GM12892 (cell line): Measurements from ENCODE around the gene GHR.

Experiments
- POLR2A ChIP-seq: IDR thresholded peaks from 2 replicates; pipeline ENCODE4 v1.6.1; 2011; ENCODE audit warnings: low read depth, low read length, control low read depth
- POLR2AphosphoS5 ChIP-seq: IDR thresholded peaks from 2 replicates; pipeline ENCODE4 v1.6.1; 2011; ENCODE audit warnings: low read depth, low read length, control low read depth
- TAF1 ChIP-seq: IDR thresholded peaks from 2 replicates; pipeline ENCODE4 v1.6.1; 2011; ENCODE audit warnings: low read depth, mild to moderate bottlenecking, control low read depth, low read length, borderline replicate concordance

DNA sequence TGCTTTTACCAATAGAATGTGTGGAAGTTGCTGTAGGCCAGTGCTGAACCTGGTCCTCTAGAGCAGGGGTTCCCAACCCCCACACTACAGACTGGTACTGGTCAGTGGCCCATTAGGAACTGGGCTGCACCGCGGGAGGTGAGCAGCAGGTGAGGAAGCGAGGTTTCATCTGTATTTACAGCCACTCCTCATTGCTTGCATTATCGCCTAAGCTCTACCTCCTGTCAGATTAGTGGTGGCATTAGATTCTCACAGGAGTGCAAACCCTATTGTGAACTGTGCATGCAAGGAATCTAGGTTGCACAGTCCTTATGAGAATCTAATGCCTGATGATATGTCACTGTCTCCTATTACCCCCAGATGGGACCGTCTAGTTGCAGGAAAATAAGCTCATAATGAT, 327.3 kb downstream of the GHR start:
- TF ChIP-seq POLR2A: no peak
- TF ChIP-seq POLR2AphosphoS5: no peak
- TF ChIP-seq TAF1: no peak
